Stimulated activated naive CD8-positive, alpha-beta T cell treated with anti-CD3 and anti-CD28 coated beads, Interleukin-15, Interleukin-2, amounts not matched to agents 100 U/mL and 50 U/mL, for 24 hours (primary cell): ENCODE data around the gene SERPINA5.
"Not testable (repeated sequence)": the region's sequence is repeated elsewhere in the genome, so short reads cannot be mapped to it uniquely, and the experiment has no call there.

ENCODE experiments used
- ATAC-seq: fragments of 150-1000 bp; cut with Tn5 transposase; one replicate; pipeline ENCODE4 v1.10.0; 2021
- DNase-seq: peaks from one replicate; pipeline ENCODE4 v3.0.0; 2021

SERPINA5 gene

DNA sequence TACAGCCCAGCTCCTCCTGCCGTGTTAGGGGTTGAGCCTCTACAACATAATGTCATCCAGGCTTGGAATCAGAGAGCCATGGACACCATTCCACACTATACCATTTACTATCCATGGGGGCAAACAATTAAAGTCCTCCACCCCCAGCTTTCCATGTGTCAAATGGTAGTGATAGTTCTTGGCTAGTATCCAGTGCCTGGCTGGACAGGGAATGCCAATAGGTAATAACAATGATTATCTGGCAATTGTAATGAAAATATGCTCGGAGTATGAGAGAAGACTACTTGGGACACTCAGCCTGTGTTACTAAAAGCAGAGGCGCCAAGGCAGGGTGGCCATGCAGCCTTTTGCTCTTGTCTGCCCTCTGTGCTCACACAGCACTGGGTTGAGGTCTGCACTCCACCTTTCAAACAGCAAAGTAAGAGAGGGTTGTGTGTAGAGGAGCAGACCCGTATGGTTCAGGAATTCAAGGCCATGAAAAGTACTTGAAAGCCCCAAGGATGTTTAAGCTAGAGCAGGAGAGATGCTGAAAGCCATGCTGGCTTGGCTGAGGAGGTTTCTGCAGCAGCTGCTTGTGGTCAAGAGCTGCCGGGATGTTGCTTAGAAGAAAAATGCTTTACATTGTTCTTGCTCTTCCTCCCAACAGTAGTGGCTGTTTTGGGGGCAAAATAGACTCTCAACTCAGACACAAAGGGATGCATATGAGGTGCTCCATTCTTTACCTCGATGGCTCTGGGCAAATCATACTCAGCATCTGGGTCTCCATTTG lies 41.6 kb downstream of the SERPINA5 start:
- no peak for ATAC-seq
- DNase-seq: no peak

DNA sequence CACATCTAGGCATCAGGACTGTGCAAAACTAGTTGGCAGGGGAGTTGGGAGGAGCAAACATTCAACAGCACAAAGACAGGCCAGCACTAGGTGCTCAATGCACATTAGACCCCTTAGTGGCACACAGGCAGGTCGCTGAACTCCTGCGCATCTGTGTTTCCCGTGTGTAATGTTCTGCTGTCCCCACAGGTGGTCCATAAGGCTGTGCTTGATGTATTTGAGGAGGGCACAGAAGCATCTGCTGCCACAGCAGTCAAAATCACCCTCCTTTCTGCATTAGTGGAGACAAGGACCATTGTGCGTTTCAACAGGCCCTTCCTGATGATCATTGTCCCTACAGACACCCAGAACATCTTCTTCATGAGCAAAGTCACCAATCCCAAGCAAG lies 42.2 kb downstream of the SERPINA5 start:
- DNase-seq (no peak), ATAC-seq (no peak)

DNA sequence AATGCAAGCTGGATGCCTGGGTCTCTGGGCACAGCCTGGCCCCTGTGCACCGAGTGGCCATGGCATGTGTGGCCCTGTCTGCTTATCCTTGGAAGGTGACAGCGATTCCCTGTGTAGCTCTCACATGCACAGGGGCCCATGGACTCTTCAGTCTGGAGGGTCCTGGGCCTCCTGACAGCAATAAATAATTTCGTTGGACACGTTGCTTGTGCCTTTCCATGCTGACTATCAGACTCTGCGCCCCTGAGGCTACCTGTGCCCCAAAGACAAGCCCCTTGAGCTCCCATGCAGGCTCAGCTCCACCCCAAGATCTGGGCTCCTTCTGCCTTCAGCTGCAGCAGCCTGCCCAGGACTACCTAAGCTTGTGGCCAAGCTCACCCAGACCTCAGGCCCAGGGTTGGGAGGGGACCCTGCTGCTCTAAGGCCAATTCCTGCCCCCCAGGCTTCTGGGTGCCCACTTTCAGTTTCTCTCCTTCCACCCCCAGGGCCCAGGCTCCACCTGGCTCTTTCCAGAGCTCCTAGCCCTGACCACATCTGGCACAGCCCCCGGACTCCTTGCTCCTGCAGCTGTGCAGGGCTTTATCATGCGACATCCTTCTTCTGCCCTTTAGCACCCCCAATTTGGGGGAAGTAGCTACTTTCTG lies 42.8 kb downstream of the SERPINA5 start:
- ATAC-seq (no peak), DNase-seq (no peak)

DNA sequence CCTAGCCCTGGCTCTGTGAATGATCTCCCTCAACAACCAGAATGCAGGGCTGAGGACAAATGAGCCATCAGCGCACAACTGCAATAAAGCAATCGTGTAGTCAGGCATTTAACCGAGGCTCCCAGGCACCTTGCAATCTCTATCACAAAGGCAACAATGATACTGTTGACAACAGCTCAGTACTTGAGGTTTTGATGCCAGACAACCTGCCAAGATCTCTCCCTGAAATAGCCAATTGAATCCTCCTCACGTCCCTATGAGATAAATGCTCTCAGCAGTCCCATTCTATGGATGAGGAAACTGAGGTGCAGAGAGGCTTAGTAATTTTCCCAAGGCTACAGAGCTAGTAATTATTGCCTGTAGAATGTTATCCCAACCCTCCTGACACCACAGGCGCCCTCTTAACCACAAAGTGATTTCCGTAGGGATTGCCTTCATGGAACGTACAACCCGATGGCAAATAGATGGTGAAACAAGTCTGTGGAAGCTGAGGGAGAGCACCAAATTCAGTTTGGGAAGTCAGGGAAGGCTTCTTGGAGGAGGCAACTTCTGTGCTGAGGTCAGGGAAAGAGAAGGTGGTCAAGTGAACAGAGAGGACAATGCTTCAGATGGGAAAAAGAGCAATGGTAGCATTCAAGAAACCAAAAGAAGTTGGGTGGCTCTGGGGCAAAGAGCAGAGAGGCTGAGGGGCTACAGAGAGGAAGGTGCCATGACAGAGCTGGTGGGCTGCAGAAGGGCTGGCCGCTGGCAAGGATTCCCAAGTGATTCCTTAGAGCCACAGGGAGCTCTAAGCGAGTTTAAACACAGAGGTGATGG lies 43.5 kb downstream of the SERPINA5 start:
- DNase-seq (no peak), ATAC-seq (no peak)

DNA sequence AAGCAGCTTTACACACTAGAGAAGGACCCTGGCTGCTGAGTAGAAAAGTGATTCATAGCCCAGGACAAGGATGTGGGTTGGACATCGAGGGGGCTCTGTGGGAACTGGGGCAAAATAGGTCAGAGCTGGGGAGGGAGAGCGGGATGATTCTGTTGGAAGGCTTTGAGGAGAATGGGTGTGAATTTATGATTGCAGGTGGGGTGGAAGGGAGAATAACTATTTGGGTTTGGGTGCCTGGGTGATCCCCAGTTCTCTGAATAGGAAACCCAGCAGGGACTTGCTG lies 44.1 kb downstream of the SERPINA5 start:
- ATAC-seq (no peak), DNase-seq (no peak)

DNA sequence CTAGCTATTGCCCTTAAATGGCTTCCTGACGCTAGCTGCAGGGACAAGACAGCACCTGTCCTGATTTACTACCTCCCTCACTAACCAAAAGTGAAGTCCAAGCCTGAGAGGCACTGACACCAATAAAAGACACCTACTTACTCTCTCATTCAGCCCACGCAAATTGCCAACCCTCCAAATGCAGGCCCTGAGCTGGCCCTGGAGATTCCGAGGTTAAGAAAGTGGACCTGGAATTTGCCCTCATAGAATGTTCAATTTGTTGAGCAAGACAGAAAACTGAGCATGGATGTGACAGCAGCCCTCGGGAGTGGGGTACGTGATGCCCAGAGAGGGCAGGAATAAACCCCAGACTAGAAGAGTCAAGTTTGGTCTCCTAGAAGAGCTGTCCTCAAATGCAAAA lies 47.4 kb downstream of the SERPINA5 start:
- ATAC-seq: no peak
- no peak for DNase-seq

DNA sequence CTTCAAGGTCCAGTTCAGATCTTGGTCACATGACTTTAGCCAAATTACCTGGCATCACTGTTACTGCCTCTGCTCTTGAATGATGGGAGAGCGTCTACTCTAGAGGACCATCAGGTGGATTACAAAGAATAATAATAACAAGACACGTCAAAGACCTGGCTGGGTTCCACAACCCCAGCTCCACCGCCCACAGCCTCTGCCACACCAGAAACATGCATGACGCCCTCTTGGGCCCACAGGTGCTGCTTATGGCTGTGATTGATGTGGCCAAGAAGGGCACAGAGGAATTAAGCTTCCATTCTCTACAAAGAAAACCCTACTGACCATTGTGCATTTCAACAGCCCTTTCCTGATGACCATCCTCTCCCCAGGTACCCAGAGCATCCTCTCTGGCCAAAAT lies 49.2 kb downstream of the SERPINA5 start:
- ATAC-seq: no peak

DNA sequence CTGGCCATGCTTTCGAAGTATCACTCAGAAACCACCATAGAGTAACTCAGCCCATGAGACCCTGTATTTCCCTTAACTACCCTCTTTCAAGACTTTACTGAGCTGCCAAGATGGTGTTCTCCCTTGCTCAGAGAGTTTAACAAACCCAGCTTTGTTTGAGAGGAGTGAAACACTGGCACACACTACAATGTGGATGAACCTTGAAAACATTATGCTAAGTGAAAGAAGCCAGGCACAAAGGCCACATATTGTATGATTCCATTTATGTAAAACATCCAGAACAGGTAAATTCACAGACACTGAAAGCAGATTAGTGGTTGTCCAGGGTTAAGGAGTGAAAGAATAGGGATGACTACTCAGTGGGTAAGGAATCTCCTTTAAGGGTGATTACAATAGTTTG lies 49.8 kb downstream of the SERPINA5 start:
- ATAC-seq (no peak), DNase-seq (no peak)

More for the DNA sequence above, 49.2 kb downstream of the SERPINA5 start:
- DNase-seq: no peak

DNA sequence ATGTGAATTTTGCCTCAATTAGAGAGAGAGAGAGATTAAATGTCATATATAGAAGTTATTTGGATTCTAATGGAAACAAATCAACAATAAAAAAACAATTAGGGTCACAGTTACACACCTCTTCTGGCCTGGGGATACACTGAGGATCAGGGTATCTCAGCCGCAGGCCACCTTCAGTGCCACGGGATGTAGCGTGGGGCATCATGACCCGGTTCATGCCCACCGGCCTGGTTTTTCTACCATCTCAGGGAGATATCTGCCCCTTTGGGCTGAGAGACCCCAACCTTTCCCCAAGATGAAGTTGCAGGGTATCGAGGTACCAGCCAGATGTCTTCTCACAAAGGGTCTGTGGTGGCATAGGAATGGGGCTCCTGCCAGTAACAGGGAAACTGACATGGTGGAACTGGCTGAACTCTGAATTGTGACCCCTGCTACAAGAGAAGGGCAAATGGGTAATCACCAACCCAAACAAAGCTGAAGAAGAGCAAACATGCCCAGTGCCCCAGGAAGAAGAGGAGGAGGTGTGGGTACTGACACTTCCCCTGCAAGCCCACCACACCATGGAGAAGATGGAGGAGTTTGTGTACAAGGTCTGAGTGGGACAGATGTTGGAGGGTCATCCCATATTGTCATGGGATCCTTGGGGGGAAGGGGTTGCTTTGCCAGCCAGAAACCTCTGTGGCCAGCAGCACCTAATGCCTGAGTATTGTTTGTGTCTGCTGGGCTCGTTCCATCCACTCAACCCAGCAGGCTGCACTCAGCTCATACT lies 50.5 kb downstream of the SERPINA5 start:
- DNase-seq (no peak), ATAC-seq (no peak)

DNA sequence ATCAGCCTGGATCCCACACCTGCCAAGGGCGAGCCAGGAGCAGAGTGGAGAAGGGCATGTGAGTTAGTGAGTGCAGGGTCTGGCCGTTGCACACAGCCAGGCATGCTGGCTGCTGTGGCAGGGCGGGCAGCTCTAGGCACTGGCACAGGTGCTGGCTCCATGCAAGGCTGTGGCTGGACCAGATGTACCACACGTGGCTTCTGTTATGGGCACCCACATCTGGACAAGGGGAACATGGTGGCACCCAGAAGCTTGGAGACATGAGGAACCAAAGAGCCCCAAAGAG lies 51.0 kb downstream of the SERPINA5 start:
- no peak for ATAC-seq
- DNase-seq: no peak

DNA sequence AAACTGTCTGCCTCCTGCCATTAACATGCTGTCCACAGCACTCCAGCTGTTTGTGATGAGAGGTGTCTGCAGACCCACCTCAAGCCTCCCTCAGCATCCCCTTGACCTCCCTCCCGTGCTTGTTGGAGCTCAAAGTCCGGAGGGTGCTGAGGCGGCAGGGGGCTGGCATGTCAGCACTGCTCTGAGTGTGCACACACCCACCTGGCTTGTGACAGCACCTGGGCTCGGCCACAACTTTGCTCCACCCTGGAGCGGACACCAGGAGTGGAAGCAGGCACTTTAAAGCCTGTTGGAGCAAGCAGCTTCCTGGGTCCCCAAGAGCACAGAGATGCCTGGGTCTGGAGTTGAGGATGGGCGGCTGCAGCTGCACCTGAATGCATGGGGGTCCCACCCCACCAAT lies 51.9 kb downstream of the SERPINA5 start:
- DNase-seq: no peak
- ATAC-seq: no peak

DNA sequence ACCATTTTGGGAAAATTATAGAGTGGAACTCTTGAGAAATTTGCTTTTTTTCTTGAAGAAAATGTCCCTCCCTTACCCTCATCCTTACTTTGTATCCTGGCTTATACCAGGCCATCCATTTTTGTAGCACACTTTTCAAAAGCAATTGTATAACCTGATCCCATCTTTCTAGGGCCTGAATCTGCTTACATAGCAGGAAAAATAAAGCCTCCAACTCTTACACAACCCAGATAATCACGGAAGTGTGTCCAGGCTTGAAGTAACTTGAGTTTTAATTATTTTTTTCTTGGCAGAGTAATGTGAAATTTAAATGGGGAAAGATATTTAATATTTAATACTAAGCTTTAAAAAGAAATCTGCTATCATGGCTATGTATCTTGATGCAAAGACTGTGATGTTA lies 53.9 kb downstream of the SERPINA5 start:
- ATAC-seq (no peak), DNase-seq (no peak)

DNA sequence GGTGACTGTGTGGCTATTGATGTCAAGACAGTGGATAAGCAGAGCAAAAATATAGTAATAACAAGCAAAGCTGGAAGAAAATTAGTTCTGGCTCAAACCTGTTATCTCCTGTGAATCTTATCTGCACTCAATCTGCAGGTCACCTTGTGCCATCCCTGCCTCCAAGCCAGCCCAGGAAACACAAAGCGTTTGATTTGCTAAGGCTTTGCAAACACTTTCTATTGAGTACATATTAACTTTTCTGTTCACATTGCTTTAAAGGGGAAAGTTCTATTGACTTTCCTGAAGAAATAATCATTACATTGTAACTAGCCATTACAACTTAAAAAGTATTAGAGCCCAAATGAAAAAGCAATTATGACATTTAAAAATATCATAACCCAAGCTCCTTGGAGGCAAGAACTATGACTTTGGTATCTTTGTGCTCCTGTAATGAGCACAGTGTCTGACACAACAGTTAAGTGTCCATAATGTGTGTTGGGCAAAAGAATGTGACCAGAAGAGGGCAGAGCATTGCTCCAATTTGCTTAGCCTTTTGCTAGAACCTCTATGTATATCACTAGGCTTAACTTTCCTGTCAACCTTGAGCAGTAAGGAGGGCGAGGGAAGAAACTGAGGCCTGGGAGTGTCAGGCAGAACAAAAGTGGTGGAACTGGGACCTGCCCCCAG lies 55.7 kb downstream of the SERPINA5 start:
- ATAC-seq (no peak), DNase-seq (no peak)

DNA sequence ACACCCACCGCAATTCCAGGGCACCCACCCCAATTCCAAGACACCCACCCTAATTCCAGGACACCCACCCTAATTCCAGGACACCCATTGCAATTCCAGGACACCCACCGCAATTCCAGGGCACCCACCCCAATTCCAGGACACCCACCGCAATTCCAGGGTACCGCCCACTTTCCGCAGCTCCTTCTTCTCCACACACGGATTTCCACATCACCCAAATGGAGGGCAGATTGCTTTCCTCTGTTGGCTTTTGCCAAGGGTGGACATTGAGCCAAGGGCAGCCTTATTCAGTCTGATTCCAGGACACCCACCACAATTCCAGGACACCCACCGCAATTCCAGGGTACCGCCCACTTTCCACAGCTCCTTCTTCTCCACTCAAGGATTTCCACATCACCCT lies 56.6 kb downstream of the SERPINA5 start:
- ATAC-seq, DNase-seq: not testable (repeated sequence)

DNA sequence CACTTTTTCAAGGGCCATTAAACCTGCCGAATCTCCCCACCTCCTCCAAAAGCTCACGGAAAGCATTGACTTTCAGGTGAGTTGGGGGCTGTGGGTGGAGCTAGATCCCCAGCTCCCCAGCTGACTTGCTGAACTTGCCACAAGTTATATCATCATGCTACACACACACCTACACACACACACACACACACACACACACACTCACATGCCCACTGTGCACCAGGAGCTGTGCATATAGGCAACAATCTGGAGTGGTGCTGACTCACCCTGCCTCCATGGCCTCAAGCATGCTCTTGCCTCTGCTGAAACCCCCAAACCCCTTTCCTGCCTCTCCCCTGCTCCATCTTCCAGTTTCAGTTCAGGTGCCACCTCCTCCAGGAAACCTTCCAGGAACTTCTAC lies 57.1 kb downstream of the SERPINA5 start:
- no peak for DNase-seq
- ATAC-seq: no peak

DNA sequence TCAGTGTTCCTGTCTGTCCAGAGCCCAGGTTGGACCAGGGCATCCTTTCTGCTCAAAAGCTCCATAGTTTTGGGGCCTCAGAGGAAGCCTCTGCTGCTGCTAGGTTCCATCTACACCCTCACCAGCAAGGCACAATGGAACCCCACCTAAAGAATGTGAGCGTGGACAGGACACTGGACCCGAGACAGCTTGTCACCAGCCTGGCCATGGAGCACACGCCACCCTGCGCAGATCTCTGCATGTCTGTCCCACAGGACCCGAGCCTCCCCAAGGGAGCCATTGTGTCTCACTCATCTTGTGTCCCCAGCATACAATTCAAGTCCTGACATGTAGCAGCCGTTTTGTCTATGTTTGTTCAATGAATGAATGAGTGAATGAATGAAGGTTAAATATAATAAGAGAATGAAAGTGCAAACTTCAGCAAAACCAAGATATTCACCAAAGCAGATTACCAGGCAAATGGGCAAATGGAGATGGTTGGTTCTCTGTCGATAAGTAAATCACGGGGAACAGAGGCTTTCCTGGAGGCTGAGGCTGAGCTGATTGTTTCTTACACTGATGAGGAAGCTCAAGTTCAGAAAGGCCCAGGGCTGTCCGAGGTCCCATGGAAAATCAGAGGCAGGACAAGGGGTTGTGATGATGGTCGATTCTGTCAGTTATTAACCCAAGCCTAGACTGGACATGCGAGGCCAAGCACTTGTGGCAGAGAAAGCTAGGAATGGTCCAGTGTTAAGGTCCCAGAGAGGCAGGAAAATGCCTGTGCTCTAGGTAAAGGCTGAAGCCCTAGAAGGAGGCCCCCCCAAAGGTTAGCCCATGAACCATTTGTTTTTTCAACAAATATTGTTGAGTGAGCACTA lies 58.0 kb downstream of the SERPINA5 start:
- ATAC-seq: no peak
- DNase-seq: no peak

DNA sequence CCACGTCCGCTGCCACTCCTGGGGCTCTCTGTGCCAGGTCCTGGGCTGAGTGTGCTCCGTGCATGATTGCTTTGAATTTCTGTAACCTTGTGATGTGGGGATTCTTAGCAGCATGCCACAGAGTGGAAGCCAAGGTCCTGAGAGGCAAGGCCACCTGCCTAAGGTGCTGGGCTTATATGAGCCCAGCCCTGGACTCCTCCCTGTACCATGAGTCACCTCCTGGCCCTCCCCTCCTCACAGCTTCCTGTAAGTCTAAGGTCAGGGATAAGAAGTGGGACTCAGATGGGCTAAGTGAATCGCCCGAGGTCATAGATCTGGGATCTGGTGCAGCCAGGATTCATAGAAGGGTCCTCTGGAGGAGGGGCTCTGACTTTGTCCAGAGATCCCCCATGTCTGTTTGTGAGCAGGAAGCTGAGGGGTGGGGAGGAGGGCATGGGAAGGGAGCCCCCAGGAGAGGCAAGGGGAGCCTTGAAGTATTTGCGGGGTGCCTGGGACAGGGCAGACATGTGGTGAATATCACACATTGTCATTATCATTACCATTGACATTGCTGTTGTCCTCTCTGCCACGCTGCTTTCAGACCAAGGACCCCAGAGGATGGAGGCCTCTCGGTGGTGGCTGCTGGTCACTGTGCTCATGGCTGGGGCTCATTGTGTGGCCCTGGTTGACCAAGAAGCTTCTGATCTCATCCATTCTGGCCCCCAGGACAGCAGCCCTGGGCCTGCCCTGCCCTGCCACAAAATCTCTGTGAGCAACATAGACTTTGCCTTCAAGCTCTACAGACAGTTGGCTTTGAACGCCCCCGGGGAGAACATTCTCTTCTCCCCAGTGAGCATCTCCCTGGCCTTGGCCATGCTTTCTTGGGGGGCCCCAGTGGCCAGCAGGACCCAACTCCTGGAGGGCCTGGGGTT lies 59.8 kb downstream of the SERPINA5 start:
- no peak for DNase-seq
- peak; percentile 26 for ATAC-seq

DNA sequence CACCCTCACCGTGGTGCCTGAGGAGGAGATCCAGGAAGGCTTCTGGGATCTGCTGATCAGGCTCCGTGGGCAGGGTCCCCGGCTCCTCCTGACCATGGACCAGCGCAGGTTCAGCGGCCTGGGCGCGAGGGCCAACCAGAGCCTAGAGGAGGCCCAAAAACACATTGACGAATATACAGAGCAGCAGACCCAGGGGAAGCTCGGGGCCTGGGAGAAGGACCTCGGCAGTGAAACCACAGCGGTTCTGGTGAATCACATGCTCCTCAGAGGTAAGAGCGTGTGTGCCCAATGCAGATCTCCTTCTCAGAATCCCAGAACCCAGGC lies 60.4 kb downstream of the SERPINA5 start:
- DNase-seq: no peak
- ATAC-seq: no peak
